HG02884 (cell line): ENCODE results near the gene RAB14.
"Not testable (repeated sequence)": the region's sequence is repeated elsewhere in the genome, so short reads cannot be mapped to it uniquely, and the experiment has no call there.

Experiments used
- ATAC-seq: cut with Tn5 transposase; IDR thresholded peaks from one replicate; pipeline ENCODE4 v1.9.1; 2021; ENCODE audit warnings: mild to moderate bottlenecking, moderate library complexity; ENCODE audit not compliant: unreplicated experiment

The RAB14 gene

DNA sequence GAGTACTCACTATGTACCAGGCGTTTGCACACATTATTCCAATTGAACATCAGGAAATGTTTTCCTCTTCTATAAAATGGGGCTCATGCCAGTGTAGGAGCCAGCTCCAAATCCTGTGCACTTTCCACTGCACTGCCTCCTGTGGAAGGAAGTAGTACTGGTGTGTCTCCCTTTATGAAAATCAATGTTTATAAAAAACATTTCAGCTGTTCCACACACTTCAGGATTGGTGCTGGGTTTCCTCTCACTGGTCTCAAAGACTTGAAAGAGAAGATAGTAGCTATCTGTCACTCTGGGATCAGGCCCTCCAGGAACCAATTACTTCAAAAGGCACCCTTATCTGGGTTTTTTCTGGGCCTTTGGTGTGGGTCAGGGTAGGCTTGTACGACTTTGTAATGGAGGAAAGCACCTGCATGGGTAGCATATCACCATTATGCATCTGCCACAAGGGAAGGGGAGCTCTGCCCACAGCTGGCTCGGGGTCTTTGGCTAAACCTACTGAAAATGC, 32.5 kb downstream of the RAB14 start:
- no peak for ATAC-seq

GRCh38 chr9:121168052-121168451, 33.6 kb downstream of the RAB14 start:
- ATAC-seq = no peak

DNA sequence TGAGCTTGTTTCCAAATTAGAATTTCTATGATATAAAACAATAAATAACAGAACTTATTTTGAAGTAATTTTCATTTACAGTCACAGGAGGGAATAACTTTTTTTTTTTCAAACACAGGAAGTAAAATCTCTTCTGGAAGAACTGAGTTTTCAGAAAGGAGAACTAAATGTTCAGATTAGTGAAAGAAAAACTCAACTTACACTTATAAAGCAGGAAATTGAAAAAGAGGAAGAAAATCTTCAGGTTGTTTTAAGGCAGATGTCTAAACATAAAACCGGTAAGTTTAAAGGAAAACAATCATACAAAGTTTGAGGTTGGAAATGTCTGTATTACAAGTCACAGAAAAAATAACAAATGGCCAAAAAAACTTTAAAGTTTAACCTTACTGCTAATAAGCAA, 41.6 kb downstream of the RAB14 start:
- no peak for ATAC-seq

GRCh38 chr9:121157939-121158338, 43.7 kb downstream of the RAB14 start:
- no peak for ATAC-seq

GRCh38 chr9:121156263-121156731, 45.4 kb downstream of the RAB14 start:
- ATAC-seq = peak; percentile 85

GRCh38 chr9:121154782-121155181, 46.9 kb downstream of the RAB14 start:
- ATAC-seq = no peak

GRCh38 chr9:121153642-121154041, 48.0 kb downstream of the RAB14 start:
- no peak for ATAC-seq

GRCh38 chr9:121150188-121150587, 51.5 kb downstream of the RAB14 start:
- no peak for ATAC-seq

- no peak for ATAC-seq
These were observed 57.2 kb downstream of the RAB14 start for GRCh38 chr9:121144482-121144881.

- no peak for ATAC-seq
These were observed 57.9 kb downstream of the RAB14 start for GRCh38 chr9:121143771-121144170.

GRCh38 chr9:121141706-121142105, 60.0 kb downstream of the RAB14 start:
- no peak for ATAC-seq

DNA sequence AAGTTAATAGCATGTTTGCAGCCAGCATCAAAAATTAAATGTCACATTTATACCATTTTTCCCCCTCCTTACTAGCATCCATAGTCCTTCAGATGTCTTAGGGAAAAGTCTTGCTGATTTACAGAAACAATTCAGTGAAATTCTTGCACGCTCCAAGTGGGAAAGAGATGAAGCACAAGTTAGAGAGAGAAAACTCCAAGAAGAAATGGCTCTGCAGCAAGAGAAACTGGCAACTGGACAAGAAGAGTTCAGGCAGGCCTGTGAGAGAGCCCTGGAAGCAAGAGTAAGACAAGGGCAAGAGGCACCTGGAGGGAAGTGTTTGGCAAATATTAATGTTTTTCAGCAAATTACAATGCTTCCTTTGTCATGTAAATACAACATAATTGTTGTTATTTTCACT, 60.4 kb downstream of the RAB14 start:
- ATAC-seq = no peak

DNA sequence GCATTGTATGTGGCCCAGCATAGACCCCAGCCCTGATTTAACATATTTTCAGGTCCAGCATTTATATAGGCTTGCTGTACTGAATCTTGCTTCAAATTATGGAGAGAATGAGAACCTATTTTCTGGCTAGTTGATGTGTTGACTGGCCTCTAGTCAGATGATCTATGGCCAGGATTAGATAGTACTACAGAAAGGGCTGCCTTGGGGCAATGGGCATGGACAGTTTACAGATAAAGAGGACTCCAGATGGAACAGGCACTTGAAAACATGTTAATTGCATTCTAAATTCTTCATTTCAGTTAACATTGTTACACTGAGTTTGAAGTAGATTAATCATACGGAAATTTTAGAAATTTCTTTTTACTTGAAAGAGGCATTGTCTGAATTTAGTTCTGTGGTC, 61.5 kb downstream of the RAB14 start:
- ATAC-seq = no peak

DNA sequence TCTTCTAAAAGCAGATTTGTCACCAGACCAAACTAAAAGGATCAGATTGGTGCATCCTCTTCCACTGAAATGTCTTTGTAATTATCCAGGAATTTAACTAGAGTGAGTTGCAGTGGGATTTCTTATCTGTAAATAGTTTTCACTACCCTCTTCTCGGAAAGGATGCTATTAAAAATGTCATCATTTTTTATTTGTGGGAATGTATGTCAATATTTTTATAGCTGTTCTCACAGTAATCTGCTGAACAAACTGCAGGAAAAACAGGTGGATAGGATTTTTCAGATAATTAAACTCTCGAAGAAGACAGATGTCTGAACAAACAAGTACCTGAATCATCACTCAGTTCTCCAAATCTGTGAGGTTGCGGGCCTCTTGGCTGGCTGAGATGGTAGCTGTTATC, 62.7 kb downstream of the RAB14 start:
- ATAC-seq = no peak

DNA sequence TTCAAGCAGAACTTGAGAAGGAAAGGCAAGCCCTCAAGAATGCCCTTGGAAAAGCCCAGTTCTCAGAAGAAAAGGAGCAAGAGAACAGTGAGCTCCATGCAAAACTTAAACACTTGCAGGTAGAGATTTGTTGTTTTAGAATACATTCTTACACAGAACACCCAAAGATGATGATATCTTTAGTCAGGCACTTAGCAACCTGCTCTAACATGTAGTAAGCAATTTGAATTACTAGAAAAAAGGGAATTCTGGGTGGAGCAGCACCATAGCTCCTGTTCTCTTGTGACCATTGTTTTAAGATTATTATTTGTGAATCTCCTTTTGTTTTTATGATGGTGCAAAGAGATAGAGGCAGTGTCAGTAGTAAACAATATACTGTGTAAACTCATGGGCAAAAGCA, 63.1 kb downstream of the RAB14 start:
- ATAC-seq = no peak

DNA sequence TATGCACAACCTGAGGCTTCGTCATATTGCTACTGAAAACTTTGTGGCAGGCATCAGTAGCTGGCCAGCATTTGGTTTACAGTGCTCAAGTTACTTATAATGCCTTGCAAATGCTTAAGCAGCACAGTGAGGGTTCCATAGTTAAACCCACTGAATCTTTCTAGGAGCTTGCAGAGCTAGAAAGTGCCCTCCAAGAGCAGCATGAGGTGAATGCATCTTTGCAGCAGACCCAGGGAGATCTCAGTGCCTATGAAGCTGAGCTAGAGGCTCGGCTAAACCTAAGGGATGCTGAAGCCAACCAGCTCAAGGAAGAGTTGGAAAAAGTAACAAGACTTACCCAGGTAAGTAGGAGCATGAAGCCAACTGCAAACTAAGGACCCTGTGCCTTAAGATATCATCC, 66.0 kb downstream of the RAB14 start:
- ATAC-seq = no peak

DNA sequence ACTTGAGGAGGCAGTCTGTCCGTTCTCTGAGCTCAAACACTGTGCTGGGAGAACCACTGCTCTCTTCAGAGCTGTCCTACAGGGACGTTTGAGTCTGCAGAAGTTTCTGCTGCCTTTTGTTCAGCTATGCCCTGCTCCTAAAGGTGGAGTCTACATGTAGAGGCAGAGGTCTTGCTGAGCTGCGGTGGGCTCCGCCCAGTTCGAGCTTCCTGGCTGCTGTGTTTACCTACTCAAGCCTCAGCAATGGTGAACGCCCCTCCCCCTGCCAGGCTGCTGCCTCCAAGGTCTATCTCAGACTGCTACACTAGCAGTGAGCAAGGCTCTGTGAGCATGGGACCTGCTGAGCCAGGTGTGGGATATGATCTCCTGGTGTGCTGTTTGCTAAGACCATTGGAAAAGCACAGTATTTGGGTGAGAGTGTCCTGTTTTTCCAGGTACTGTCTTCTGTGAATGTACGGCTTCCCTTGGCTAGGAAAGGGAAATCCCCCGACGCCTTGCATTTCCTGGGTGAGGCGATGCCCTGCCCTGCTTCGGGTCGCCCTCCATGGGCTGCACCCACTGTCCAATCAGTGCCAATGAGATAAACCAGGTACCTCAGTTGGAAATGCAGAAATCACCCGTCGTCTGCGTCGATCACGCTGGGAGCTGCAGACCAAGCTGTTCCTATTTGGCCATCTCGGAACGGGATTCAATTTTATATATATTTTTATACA, 68.4 kb downstream of the RAB14 start:
- ATAC-seq = no peak

GRCh38 chr9:121129384-121129783, 72.3 kb downstream of the RAB14 start:
- ATAC-seq = not testable (repeated sequence)
